IPS-NIHi11 (cell line): ENCODE results near the gene EBI3.
"Not testable (repeated sequence)": the region's sequence is repeated elsewhere in the genome, so short reads cannot be mapped to it uniquely, and the experiment has no call there.

Source experiments
- DNase-seq: peaks from one replicate; pipeline ENCODE4 v3.0.0; 2012; ENCODE audit warnings: mixed read lengths, low spot score

EBI3 gene

DNA sequence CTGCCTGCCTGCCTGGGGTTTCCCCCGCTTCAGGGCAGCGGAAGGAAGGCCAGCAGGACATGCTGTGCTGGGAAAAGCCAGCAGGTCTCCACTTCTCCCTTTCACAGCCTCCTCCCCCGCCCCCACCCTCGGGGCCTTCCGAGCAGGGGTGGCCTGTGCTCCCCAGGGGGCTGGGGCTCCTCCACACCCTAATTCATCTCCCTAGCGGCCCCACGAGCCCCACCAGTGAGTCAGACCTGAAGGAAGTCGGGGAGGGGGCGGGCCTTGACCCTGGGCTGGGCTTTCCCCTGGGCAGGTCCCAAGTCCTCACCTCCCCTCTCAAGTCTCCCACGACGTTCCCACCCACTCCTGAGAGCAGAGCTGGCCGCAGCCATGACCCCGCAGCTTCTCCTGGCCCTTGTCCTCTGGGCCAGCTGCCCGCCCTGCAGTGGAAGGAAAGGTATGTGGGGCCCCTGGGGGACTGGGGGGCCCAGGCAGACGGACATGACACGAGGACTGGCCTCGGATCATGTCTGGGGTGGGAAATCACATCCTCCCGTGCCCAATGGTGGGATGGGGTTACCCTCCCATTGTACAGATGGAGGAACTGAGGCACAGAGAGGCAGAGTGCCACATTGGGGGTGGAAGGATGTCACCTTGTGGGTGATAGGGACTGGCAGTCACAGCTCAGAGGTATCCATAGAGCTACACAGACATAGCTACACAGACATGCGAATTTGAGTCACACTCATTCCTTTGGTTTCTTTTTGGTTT is at the start of gene EBI3:
TSS of gene EBI3 (plus strand) at position 345 of the 753 bp plus-strand sequence. CDS start at position 373, 28 bp downstream.
- DNase-seq = no peak

GRCh38 chr19:4181053-4181508 is 48.2 kb upstream of the EBI3 start:
- no peak for DNase-seq

DNA sequence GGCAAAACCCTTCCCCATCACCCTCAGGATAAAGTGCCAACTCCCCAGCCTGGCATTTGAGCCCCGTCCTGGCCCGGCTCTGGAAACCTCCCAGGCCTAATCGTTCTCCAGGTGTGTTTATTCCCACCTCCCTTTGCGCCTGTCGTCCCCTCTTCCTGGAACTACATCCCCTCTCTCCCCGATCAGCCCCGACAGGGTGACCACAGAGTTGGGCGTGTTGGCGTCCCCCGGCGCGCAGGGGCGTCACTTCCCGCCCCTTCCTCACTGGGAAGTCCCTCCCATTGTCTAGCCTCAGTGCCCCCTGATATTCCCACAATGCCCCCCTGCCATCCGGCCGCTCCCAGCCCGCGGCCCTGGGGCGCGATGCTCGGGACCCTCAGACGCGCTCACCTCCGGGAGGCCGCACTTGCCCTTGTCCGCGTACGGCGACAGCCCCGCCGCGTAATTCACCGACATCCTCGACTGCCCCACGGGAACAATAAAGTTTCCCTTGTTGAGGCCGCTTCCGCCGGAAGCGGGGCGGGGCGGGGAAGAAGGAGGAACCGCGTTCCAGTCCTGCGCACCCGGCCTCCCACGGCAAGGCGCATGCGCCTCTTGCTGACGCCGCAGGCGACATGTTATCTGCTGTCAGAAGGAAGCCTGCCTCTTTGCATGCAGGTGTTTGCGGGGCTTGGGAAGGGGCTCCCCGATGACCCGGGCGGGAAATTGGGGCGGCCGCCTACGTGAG is 47.1 kb upstream of the EBI3 start, which contains the start of the genes ANKRD24 and SIRT6:
TSS of gene ANKRD24 (plus strand) at position 606 of the 727 bp plus-strand sequence. CDS start 3,737 bp downstream, outside the sequence.
TSS of gene SIRT6 (minus strand) at position 480 of the 727 bp plus-strand sequence. CDS start at position 456, 24 bp downstream.
- peak; percentile 98 for DNase-seq

DNA sequence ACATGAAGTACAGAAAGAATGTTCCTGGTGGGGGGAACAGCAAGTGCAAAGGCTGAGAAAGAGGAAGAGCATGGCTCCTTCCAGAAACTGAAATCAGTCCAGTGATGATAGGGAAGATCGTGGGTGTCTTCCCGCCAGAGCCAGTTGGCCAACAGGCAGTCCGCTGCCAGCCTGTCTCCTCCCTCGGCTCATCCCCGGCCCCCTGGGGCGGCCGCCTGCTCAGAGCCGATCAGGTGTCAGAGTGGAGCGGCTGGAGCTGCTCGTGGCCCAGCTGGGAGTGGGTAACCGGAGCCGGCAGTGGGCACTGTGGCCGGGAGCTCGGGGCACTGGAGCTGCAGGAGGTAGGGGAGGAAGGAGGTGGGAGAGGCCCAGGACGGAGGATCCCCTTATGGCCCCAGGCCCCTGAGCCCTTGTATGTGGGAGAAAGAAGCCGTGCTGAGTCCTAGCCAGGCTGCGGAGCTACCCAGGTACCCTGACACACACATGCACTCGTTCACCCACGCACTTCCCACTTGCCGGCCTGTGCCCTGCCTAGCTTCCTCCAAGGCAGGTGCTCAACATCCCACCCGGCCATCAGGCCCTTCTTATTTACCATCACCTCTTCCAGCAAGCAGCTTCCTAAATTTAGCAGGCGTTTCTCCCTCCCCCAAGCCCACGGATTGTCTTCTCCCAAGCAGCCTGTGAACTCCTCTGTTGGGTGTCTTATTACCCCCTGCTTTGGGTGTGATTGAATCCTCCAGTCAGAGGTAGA is 45.2 kb upstream of the EBI3 start:
- no peak for DNase-seq

DNA sequence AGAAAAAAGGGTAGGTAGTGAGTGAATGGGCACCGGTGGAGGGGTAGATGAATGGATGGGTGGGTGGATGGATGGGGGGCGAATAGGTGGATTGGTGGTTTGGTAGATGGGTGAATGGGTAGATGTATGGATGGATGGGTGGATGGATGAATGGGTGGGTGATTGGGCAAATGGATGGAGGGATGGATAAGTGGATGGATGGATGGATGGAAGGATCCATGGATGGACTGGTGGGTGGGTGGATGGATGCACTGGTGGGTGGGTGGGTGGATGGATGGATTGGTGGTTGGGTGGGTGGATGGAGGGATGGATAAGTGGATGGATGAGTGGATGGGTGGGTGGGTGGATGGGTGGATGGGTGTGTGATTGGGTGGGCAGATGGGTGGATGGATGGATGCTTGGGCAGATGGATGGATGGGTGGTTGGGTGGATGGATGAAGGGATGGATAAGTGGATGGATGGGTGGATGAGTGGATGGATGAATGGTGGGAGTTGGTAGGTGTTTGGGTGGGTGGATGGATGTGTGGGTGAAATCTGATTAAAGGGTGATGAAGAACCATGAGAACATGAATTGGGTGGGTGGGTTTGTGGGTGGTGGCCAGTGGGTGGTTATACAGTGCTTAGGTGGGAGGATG is 44.5 kb upstream of the EBI3 start:
- no peak for DNase-seq

DNA sequence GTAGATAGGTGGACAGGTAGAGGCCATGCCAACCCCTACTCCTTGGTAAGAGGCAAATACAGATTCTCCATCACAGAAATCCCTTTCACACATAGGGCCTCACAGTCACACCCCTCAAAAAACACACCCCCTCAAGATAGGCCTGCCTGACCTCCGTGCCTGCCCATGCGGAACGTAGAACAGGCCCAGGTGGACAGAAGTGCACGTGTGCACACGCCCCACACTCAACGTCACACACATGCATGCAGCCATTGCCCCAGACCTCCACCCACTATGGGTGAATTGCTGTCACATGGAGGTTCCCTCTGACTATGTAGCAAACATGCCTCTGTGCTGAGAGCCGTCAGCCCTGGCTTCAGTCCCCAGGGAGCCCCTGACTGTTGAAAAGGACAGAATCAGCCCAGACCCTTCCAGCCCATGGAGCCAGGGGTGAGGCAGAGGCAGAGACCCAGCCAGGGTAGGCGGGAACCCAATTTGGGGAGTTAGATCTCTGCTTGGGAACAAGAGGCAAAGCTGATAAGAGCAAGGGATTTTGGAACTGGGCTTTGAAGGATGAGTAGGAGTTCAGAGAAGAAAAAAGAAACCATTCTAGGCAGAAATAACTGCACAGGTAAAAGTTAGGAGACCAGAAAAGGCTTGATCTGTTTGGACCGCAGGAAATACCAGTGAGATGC is 43.8 kb upstream of the EBI3 start:
- DNase-seq = no peak

DNA sequence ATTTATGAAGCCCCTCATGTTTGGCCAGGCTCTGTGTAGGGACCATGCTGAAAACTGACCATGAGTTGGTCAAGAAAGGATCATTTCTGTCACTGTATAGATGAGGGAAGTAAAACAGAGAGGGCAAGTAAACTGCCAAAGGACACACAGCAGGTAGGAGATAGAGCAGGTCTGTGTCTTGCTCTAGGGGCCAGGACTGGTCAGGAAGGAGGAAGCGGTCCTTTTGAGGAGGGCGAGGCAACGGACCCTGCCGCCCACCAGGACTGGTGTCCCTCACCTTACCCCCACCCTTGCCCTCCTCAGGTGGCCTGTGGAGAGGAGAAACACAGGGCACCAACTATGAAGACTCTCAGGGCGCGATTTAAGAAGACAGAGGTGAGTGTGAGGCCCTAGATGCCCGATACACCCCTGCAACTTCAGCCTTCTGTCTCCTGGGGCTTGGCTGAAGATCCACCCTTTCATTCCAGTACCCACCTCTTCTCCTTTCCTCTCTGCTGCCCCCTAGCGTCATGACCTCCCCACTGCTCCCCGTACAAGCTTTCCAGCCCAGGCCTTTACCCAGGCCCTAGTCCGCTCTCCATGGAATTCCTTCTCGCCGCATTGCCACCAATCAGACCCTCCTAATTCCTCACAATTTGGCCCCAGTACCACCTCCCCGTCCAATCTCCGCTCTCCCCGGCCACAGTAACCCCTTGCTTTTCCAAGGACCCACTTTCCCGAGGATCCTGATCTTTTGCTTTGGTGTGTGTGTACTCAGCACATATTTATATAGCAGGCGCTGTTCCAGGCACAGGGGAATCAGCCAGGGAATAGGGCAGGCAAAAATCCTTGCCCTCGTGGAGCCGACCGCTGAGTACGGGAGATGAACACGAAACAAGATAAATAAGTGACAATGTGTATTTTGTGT is 43.0 kb upstream of the EBI3 start:
- peak; percentile 89 for DNase-seq

DNA sequence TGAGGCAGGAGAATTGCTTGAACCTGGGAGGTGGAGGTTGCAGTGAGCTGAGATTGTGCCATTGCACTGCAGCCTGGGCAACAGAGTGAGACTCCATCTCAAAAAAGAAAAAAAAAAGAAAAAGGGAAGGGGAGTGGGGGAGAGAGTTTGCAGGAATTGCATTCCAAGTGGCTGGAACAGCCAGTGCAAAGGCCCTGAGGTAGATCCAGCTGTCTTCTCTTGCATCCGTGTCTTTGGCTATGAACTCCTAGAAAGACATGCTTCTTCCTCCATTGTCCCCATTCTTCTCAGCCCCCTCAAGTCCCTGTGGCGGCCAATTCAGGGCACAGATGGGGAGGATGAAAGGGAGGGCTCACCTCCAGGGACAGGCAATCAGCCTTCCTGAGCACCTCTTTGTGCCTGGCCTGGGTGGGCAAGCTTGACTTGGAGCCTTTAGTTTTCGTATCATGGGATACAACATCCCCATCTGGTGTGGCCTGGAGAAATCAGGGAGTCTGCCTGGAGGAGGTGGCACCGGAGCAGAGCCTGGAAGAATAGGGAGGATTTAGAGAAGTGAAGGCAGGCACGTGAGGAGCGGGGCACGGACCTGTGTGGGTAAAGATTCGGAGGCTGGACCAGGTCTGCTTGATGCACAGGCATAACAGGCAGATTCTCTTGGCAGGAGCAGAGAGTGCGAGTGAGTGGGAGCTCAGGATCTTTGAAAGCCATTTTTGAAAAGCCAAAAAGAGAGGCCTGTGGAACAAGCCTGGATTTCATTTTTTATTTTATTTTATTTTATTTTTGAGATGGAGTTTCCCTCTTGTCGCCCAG is 41.8 kb upstream of the EBI3 start:
- no peak for DNase-seq

DNA sequence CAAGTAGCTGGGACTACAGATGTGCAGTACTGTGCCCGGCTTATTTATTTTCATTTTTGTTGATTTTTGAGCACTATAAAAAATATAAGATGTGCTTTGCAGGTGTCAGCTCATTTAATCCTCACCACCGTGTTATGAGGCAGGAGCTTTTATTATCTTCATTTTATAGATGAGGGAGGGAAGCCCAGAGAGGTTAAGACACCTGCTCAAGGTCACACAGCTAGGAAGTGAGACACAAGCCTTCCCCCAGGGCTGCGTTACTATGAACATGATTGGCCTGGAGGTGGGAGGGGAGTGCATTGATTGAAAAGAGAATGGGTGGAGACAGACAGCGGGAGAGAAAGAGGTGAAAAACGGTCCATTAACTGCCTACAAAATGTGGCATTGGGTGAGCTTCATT is 39.7 kb upstream of the EBI3 start:
- DNase-seq = no peak

DNA sequence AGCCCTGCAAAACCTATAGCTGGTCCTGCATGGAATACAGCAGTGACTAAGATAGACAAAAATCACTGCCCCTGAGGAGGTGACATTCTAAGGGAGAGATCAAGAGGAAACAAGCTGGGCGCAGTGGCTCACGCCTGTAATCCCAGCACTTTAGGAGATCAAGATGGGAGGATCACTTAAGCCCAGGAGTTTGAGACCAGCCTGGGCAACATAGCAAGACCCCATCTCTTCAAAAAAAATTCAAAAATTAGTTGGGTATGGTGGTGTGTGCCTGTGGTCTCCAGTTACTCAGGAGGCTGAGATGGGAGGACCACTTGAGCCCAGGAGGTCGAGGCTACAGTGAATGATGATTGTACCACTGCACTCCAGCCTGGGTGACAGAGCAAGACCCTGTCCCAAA is 36.8 kb upstream of the EBI3 start:
- DNase-seq = not testable (repeated sequence)

GRCh38 chr19:4194353-4194752 is 35.0 kb upstream of the EBI3 start:
- DNase-seq = no peak

GRCh38 chr19:4196009-4196408 is 33.3 kb upstream of the EBI3 start:
- no peak for DNase-seq

- no peak for DNase-seq
Measured at GRCh38 chr19:4196587-4197148, 32.7 kb upstream of the EBI3 start.

- DNase-seq = no peak
Measured at GRCh38 chr19:4197228-4197624, 32.1 kb upstream of the EBI3 start.

- DNase-seq = peak; percentile 92
Measured at GRCh38 chr19:4197625-4198466, 31.5 kb upstream of the EBI3 start.

GRCh38 chr19:4198467-4199126 is 30.7 kb upstream of the EBI3 start:
- DNase-seq = no peak

DNA sequence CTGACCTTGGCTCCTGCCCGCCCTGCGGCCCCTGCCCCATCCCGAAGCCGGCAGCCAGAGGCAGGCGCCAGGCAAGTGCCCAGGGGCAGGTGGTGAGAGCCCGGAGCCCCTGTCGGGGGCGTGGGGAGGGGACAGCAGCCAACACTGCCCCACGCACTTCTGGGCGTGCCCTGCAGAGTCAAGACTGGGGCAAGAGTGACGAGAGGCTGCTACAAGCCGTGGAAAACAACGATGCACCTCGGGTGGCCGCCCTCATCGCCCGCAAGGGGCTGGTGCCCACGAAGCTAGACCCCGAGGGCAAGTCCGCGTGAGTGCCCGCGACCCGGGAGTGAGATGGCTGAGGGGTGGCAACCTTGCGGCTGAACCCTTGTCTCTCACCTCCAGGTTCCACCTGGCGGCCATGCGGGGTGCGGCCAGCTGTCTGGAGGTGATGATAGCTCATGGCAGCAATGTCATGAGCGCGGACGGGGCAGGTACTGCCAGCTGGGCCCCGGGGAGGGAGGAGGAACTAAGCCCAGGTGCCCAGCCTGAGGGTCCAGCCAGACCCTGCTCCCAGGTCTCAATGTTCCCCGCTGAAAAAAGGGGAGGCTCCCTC is 29.5 kb upstream of the EBI3 start:
- peak; percentile 77 for DNase-seq
